SU-DHL-6 (cell line): ENCODE measurements around the gene LCOR.

Experiments used
- CTCF ChIP-seq: fragments of 200-600 bp; sonication (generic); IDR thresholded peaks from one replicate; pipeline ENCODE4 v1.5.1; 2017; ENCODE audit warnings: antibody characterized with exemption, mild to moderate bottlenecking, low read length, moderate library complexity; ENCODE audit not compliant: insufficient read depth, poor library complexity, severe bottlenecking
- EZH2phosphoT487 ChIP-seq: fragments of 200-600 bp; sonication (generic), shearing (Covaris generic); conservative IDR thresholded peaks from 2 replicates; pipeline ENCODE4 v1.6.1; 2018; ENCODE audit warnings: mild to moderate bottlenecking, antibody characterized with exemption, low read length, moderate library complexity, mixed read lengths

GRCh38 chr10:96826438-96826837 lies 5.7 kb upstream of the LCOR start:
- TF ChIP-seq CTCF (no peak), EZH2phosphoT487 (no peak)
